HUDEP-2 (cell line): Measurements from ENCODE around the gene PLEKHA4.
"Not testable (repeated sequence)": the region's sequence is repeated elsewhere in the genome, so short reads cannot be mapped to it uniquely, and the experiment has no call there.

ENCODE experiments used
- DNase-seq, 76 experiments: peaks; one replicate each; lab custom pipeline; 2025; ENCODE audit not compliant: unreplicated experiment in 76 of 76; lab: John Stamatoyannopoulos, UW

Gene PLEKHA4

GRCh38 chr19:48868114-48868886, at the start of gene PLEKHA4:
TSS of gene PLEKHA4 (minus strand) at chr19:48868617. CDS start at chr19:48867620, 997 bp downstream.
- DNase-seq: peak in 3 of 76 experiments; percentile 17 to 35 (median 23)

- DNase-seq: no peak
Measured at GRCh38 chr19:48918071-48918470, 49.7 kb upstream of the PLEKHA4 start.

GRCh38 chr19:48915757-48916156, 47.3 kb upstream of the PLEKHA4 start:
- DNase-seq: no peak

- DNase-seq: no peak
Measured at GRCh38 chr19:48914181-48914580, 45.8 kb upstream of the PLEKHA4 start.

- DNase-seq: peak in 8 of 76 experiments; percentile 12 to 40 (median 29)
Measured at GRCh38 chr19:48913114-48913889, 44.9 kb upstream of the PLEKHA4 start.

GRCh38 chr19:48910803-48911202, 42.4 kb upstream of the PLEKHA4 start:
- no peak for DNase-seq

GRCh38 chr19:48909424-48910077, 41.1 kb upstream of the PLEKHA4 start:
- DNase-seq: not testable (repeated sequence)

GRCh38 chr19:48907671-48908070, 39.3 kb upstream of the PLEKHA4 start:
- no peak for DNase-seq

GRCh38 chr19:48906324-48906723, 37.9 kb upstream of the PLEKHA4 start:
- no peak for DNase-seq

- DNase-seq: no peak
Measured at GRCh38 chr19:48905664-48906063, 37.2 kb upstream of the PLEKHA4 start.

GRCh38 chr19:48903788-48904187, 35.4 kb upstream of the PLEKHA4 start:
- DNase-seq: not testable (repeated sequence)

GRCh38 chr19:48902291-48902690, 33.9 kb upstream of the PLEKHA4 start:
- DNase-seq: peak in 1 of 76 experiments; percentile 14

GRCh38 chr19:48900477-48901406, 32.3 kb upstream of the PLEKHA4 start:
- peak in 29 of 76 experiments; percentile 13 to 65 (median 39) for DNase-seq

GRCh38 chr19:48899781-48900476, 31.5 kb upstream of the PLEKHA4 start, which contains the start of gene NUCB1:
TSS of gene NUCB1 (plus strand) at chr19:48900312. CDS start at chr19:48900797, 485 bp downstream.
- DNase-seq: peak; percentile 77 to 100 (median 100)

GRCh38 chr19:48899386-48899749, 31.0 kb upstream of the PLEKHA4 start:
- DNase-seq: not testable (repeated sequence)

- DNase-seq: no peak
Measured at GRCh38 chr19:48897181-48897580, 28.8 kb upstream of the PLEKHA4 start.

- DNase-seq: peak in 21 of 76 experiments; percentile 17 to 48 (median 24)
Measured at GRCh38 chr19:48896191-48896720, 27.8 kb upstream of the PLEKHA4 start.

- DNase-seq: no peak
Measured at GRCh38 chr19:48895226-48895625, 26.8 kb upstream of the PLEKHA4 start.

- DNase-seq: no peak
Measured at GRCh38 chr19:48890551-48890950, 22.1 kb upstream of the PLEKHA4 start.
